Right atrium auricular region (tissue), 2 donors: ENCODE results near the gene OOSP4A. TPM values are rescaled to one million over a fixed set of nuclear protein-coding genes. Genes with fewer than 3 reads are reported as not detected.

Experiments
- DNase-seq: peaks from one replicate; pipeline ENCODE4 v3.0.0-alpha.2; 2019; ENCODE audit warnings: low spot score
- H3K27ac ChIP-seq, 2 donors: fragments of 200-600 bp; sonication (generic); 1 replicate in 1 of 2; 2 replicates in 1 of 2; pipeline ENCODE4 v1.5.1; 2016 to 2019
- H3K27me3 ChIP-seq, 2 donors: fragments of 200-600 bp; sonication (generic); one replicate each; pipeline versions ENCODE4 v1.5.1 to v1.6.0; 2017 to 2019
- H3K36me3 ChIP-seq: fragments of 200-600 bp; sonication (generic); one replicate; pipeline ENCODE4 v1.5.1; 2016
- H3K4me1 ChIP-seq, 2 donors: fragments of 200-600 bp; sonication (generic); one replicate each; pipeline versions ENCODE4 v1.5.1 to v1.6.0; 2017 to 2019
- H3K4me3 ChIP-seq, 2 donors: fragments of 200-600 bp; sonication (generic); 1 replicate in 1 of 2; 2 replicates in 1 of 2; pipeline ENCODE4 v1.5.1; 2017 to 2019; ENCODE audit warnings: mild to moderate bottlenecking in 1 of 2, moderate library complexity in 1 of 2
- H3K9me3 ChIP-seq, 2 donors: fragments of 200-600 bp; sonication (generic); one replicate each; pipeline ENCODE4 v1.5.1; 2019
- total RNA-seq, 2 donors: library from RNA; depleted of rRNA; stranded (reverse); fragments of >200 nt; gene quantifications; one replicate each; pipeline ENCODE4 v1.1.0, GENCODE V29; 2016
- TF ChIP-seq, protein P1 (sequence below), 2 donors: fragments of 200-600 bp; sonication (generic); IDR thresholded peaks; one replicate each; pipeline ENCODE4 v1.5.1; 2019; ENCODE audit warnings: antibody characterized with exemption in 2 of 2

The OOSP4A gene
- total RNA-seq = not detected

DNA sequence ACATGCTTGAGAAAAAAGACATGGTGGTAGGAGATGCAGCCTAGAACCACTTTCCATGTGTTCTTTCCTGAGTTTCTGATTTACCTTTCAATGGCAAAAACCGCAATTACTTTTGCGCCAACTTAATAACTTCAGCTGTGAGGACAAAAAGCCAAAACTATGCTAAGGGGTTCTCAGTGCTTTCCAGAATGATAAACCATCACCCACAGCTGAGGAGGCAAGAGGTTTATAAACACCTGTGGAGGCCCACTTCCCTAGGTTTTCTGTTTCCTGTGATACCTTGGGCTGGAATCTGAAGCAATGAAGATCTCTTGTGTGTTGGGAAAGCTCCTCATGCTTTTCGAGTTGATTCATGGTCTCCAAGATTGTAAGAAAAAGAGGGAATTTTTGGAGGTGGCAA, at the start of gene OOSP4A:
Gene OOSP4A, plus strand, starts transcription at position 301 of the 400 bp plus-strand sequence. Its CDS starts 0 bp downstream, at position 301.
- no peaks in the 10 kb centered on the region for H3K9me3 ChIP-seq
- TF ChIP-seq, protein P1, sequence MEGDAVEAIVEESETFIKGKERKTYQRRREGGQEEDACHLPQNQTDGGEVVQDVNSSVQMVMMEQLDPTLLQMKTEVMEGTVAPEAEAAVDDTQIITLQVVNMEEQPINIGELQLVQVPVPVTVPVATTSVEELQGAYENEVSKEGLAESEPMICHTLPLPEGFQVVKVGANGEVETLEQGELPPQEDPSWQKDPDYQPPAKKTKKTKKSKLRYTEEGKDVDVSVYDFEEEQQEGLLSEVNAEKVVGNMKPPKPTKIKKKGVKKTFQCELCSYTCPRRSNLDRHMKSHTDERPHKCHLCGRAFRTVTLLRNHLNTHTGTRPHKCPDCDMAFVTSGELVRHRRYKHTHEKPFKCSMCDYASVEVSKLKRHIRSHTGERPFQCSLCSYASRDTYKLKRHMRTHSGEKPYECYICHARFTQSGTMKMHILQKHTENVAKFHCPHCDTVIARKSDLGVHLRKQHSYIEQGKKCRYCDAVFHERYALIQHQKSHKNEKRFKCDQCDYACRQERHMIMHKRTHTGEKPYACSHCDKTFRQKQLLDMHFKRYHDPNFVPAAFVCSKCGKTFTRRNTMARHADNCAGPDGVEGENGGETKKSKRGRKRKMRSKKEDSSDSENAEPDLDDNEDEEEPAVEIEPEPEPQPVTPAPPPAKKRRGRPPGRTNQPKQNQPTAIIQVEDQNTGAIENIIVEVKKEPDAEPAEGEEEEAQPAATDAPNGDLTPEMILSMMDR (IDR thresholded peaks at IDR 0.05) = no peak
- H3K27ac ChIP-seq = no peak within 1 kb of the TSS
- no peak within 1 kb of the TSS for H3K4me3 ChIP-seq
- peaks cover 0 to 5% of the 10 kb centered on the region in 2 donors for H3K4me1 ChIP-seq
- no peaks in the 10 kb centered on the region for H3K27me3 ChIP-seq
- no peaks in the 10 kb centered on the region for H3K36me3 ChIP-seq
- no peak for DNase-seq

DNA sequence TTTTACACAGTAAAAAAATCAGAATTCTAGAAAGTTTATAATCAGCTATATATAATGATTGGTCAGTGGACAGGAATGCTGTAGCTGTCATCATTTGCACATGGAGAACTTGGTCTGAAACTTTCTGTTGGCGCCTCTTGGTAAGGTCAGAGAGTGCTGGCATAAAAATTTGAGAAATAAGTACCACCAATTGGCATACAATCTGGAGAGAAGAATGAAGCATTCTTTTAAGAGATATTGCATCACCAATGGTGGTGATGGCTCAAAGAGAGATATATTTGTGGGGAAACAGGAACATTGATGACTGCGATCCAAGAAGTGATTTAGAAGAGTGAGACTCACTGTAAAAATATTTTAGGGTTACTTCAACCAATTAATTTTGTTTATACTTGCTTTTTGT, 45.4 kb upstream of the OOSP4A start:
- Histone ChIP-seq H3K36me3 (no peaks in the 10 kb centered on the region), H3K4me3 (no peak overlapping the region), H3K9me3 (peaks cover 6 to 22% of the 10 kb centered on the region in 2 donors), H3K4me1 (no peaks in the 10 kb centered on the region), H3K27ac (no peak overlapping the region), H3K27me3 (no peaks in the 10 kb centered on the region)
- TF ChIP-seq, protein P1 (IDR thresholded peaks at IDR 0.05) = no peak
- no peak for DNase-seq

DNA sequence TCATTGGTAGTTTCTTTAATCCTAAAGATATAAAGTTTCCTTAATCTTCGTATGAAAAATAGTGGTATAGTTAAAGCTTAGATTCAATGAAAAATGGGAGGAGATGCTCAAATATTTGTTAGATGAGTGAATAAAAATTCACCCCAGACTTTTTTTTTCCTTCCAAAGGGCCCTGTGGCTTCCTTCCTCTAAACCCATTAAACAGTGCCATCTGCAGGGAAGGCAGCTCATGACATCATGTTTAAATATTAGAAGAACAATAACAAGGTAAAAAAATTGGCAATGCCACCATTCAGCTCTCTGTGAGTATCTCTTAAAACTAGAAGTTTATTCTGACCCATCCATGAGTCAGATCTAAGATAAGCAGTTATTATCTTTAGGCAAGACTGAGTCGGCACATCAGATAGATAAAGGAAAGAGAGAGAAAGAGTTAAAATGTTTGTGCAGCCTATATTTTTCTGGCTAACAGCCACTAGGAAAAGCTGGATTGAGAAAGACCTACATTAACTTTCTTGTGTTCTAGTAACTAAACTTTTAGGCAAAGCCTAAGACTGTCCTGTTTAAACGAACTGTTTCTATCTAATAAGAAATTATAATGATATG, 44.7 kb upstream of the OOSP4A start:
- Histone ChIP-seq H3K36me3 (no peaks in the 10 kb centered on the region), H3K9me3 (peaks cover 12 to 28% of the 10 kb centered on the region in 2 donors), H3K27me3 (no peaks in the 10 kb centered on the region), H3K27ac (no peak overlapping the region), H3K4me3 (no peak overlapping the region), H3K4me1 (no peaks in the 10 kb centered on the region)
- no peak for DNase-seq
- TF ChIP-seq, protein P1 (IDR thresholded peaks at IDR 0.05) = peak in 1 of 2 donors; percentile 41

DNA sequence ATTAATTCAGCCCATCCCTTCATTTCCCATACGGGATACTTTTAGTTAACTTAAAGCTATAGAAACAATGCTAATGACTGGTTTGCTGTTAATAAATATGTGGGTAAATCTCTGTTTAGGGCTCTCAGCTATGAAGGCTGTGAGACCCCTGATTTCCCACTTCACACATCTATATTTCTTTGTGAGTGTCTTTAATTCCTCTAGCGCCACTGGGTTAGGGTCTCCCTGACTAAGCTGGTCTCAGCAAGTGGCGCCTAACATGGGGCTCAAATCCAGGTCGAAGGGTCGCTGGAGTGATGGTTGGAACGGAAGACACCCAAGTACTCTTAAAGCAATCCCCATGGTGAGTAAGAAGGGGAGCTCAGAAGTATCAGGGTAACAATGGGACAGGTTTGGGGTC, 40.0 kb upstream of the OOSP4A start:
- TF ChIP-seq, protein P1 (IDR thresholded peaks at IDR 0.05) = no peak
- no peaks in the 10 kb centered on the region for H3K27me3 ChIP-seq
- H3K4me3 ChIP-seq = no peak overlapping the region
- no peaks in the 10 kb centered on the region for H3K4me1 ChIP-seq
- no peaks in the 10 kb centered on the region for H3K36me3 ChIP-seq
- H3K9me3 ChIP-seq = peaks cover 19 to 51% of the 10 kb centered on the region in 2 donors
- no peak overlapping the region for H3K27ac ChIP-seq
- no peak for DNase-seq

DNA sequence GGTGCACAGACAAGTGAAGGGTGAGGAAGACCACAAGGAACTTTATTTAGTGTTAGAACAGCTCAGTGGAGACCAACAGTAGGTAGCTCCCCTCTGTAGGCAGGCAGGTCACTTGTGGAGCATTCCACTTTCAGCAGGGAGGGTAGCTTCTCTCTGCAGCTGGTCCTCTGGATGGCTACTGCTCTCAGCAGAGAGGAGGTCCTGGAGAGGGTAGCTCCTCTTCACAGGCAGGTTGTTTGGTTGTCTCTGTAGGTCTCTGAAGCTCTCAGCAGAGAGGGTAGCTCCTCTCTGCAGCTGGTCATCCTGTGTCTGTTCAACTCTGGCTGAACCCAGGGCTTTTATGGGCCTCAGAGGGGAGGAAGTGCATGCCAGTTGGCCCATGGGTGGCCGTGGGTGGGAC, 32.1 kb upstream of the OOSP4A start:
- Histone ChIP-seq H3K9me3 (no peaks in the 10 kb centered on the region), H3K27me3 (no peaks in the 10 kb centered on the region), H3K36me3 (no peaks in the 10 kb centered on the region), H3K4me3 (no peak overlapping the region), H3K27ac (no peak overlapping the region), H3K4me1 (no peaks in the 10 kb centered on the region)
- no peak for DNase-seq
- TF ChIP-seq, protein P1 (IDR thresholded peaks at IDR 0.05) = no peak

DNA sequence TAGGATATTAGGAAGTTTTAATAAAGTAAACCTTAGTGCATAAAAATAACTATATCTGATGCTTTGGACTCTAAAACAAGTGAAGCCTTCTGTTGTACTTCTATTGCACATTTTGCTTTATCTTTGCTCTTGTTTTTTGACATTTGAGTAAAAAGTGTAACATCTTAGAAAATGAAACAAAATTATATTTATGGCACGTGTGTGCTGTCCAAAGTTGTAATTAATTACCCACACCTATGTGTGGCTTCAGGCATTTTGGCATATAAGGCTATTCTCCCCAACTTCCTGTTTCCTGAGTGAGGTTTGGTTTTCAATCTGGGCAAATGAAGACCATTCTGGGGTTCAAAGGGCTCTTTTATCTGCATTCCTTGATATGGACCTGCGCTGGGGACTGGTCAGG, 25.7 kb upstream of the OOSP4A start, which contains the start of gene OOSP1:
Gene OOSP1, plus strand, starts transcription at position 301 of the 400 bp plus-strand sequence. Its CDS starts 23 bp downstream, at position 324.
- DNase-seq = no peak

More for the DNA sequence above, 25.7 kb upstream of the OOSP4A start, which contains the start of gene OOSP1:
- Histone ChIP-seq H3K27ac (no peak within 1 kb of the TSS), H3K27me3 (no peaks in the 10 kb centered on the region), H3K4me3 (no peak within 1 kb of the TSS), H3K4me1 (no peaks in the 10 kb centered on the region), H3K36me3 (no peaks in the 10 kb centered on the region), H3K9me3 (no peaks in the 10 kb centered on the region)
- TF ChIP-seq, protein P1 (IDR thresholded peaks at IDR 0.05) = no peak
